Measurements from ENCODE around the gene ZBTB20. TPM values are rescaled to one million over a fixed set of nuclear protein-coding genes. Genes with fewer than 3 reads are reported as not detected.

ZBTB20 gene
- total RNA-seq, 1 donor from 2014 or later = 3.9 TPM

- no peaks in the 10 kb centered on the region for H3K27me3 ChIP-seq (ENCODE audit: control insufficient read depth, insufficient read depth, low read length)
- no peak for DNase-seq (ENCODE audit: low read depth)
- H3K36me3 ChIP-seq (ENCODE audit: control insufficient read depth, insufficient read depth, low read length) = no peaks in the 10 kb centered on the region
- TF ChIP-seq CTCF (IDR thresholded peaks at IDR 0.05; ENCODE audit: insufficient read depth, low read length, severe bottlenecking) = no peak
- H3K4me3 ChIP-seq (ENCODE audit: low read depth, low read length) = no peak overlapping the region
- FAIRE-seq = no peak
Observed at GRCh38 chr3:114350271-114350670, 796.8 kb downstream of the ZBTB20 start.

- FAIRE-seq (no peak), DNase-seq (ENCODE audit: low read depth) (no peak)
- no peaks in the 10 kb centered on the region for H3K36me3 ChIP-seq (ENCODE audit: control insufficient read depth, insufficient read depth, low read length)
- no peak for TF ChIP-seq CTCF (IDR thresholded peaks at IDR 0.05; ENCODE audit: insufficient read depth, low read length, severe bottlenecking)
- no peaks in the 10 kb centered on the region for H3K27me3 ChIP-seq (ENCODE audit: control insufficient read depth, insufficient read depth, low read length)
- H3K4me3 ChIP-seq (ENCODE audit: low read depth, low read length) = no peak overlapping the region
Observed at GRCh38 chr3:114344492-114344891, 802.6 kb downstream of the ZBTB20 start.

- Histone ChIP-seq H3K36me3 (ENCODE audit: control insufficient read depth, insufficient read depth, low read length) (no peaks in the 10 kb centered on the region), H3K27me3 (ENCODE audit: control insufficient read depth, insufficient read depth, low read length) (no peaks in the 10 kb centered on the region), H3K4me3 (ENCODE audit: low read depth, low read length) (no peak overlapping the region)
- no peak for TF ChIP-seq CTCF (IDR thresholded peaks at IDR 0.05; ENCODE audit: insufficient read depth, low read length, severe bottlenecking)
- DNase-seq (ENCODE audit: low read depth) (no peak), FAIRE-seq (no peak)
Observed at GRCh38 chr3:114338651-114339357, 808.3 kb downstream of the ZBTB20 start.

- no peak for TF ChIP-seq CTCF (IDR thresholded peaks at IDR 0.05; ENCODE audit: insufficient read depth, low read length, severe bottlenecking)
- Histone ChIP-seq H3K27me3 (ENCODE audit: control insufficient read depth, insufficient read depth, low read length) (no peaks in the 10 kb centered on the region), H3K4me3 (ENCODE audit: low read depth, low read length) (no peak overlapping the region), H3K36me3 (ENCODE audit: control insufficient read depth, insufficient read depth, low read length) (no peaks in the 10 kb centered on the region)
- DNase-seq (ENCODE audit: low read depth) (no peak), FAIRE-seq (no peak)
Observed at GRCh38 chr3:114336857-114337256, 810.2 kb downstream of the ZBTB20 start.

GRCh38 chr3:114336122-114336697 lies 810.9 kb downstream of the ZBTB20 start:
- no peak for FAIRE-seq

More at GRCh38 chr3:114336122-114336697, 810.9 kb downstream of the ZBTB20 start:
- no peak overlapping the region for H3K4me3 ChIP-seq (ENCODE audit: low read depth, low read length)
- no peaks in the 10 kb centered on the region for H3K27me3 ChIP-seq (ENCODE audit: control insufficient read depth, insufficient read depth, low read length)
- DNase-seq (ENCODE audit: low read depth) = peak; percentile 18
- peak; percentile 18 for TF ChIP-seq CTCF (IDR thresholded peaks at IDR 0.05; ENCODE audit: insufficient read depth, low read length, severe bottlenecking)
- no peaks in the 10 kb centered on the region for H3K36me3 ChIP-seq (ENCODE audit: control insufficient read depth, insufficient read depth, low read length)
